GM18868 (cell line): ENCODE measurements around the gene KDM6B.

Experiments used
- ATAC-seq: cut with Tn5 transposase; IDR thresholded peaks from one replicate; pipeline ENCODE4 v1.9.1; 2021; ENCODE audit warnings: mild to moderate bottlenecking, moderate library complexity; ENCODE audit not compliant: unreplicated experiment

Gene KDM6B

DNA sequence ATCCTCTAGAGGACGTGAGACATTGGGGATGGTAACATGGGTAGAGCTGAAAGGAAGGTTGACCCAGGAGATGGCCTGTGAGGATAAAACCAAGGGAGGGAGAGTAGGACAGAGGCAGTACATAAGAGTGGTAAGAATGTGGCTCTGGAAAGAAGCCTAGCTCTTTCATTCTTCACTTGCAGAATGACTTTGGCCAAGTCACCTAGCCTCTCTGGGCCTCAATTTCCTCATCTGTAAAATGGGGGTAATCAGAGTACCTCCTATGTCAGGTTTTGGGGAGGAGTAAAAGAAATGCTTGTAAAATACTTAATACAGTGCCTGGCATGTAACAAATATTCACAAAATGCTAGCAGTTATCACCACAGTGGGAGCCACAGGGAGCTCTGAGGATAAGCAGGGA, 6.9 kb downstream of the KDM6B start:
- ATAC-seq: no peak

DNA sequence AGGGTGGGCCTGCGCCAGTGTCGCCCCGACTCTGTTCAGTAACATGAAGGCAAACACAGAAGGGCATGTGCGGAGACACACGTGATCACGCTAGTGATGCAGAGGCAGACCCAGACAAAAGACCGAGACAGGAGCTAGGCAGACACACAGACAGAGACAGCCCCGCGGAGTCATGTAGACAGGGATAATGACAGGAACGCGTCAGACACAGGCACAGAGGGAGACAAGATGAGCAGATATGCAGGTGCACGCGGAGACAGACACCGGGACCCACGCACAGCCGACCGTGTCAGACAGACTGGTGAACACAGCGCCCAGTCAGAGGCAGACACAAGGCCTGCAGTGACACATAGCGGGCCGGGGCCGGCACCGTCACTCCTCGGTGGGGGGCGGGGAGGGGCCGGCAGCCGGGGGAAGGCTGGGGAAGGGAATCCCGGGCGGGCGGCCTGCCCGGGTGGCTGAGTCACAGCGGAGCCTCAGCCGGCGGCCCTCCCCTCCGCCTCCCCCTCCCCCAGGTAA, 7.4 kb downstream of the KDM6B start:
- peak; percentile 11 for ATAC-seq

DNA sequence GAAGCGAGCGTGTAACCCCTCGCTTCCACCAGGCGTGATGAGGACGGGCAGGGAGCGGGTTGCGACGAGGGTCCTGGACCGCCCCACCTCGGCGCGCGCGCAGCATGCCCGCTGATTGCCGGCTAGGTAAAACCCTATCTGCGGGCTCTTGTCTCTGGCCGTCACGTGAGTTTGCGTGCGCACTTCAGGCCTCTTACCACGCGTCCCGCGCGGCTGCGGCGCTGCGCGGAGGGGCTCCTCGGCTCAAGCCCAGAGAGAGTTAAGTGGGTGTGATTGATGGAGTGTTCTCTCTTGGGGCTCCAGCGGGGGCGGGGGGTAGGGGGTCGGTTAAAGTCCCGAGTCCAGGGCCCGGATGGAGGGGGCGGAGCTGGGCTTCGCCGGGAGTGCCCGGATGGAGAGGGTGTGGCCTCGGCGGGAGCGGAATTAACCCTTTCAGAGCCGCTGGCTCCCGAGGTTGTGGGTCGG, 7.9 kb downstream of the KDM6B start:
- peak; percentile 17 for ATAC-seq

DNA sequence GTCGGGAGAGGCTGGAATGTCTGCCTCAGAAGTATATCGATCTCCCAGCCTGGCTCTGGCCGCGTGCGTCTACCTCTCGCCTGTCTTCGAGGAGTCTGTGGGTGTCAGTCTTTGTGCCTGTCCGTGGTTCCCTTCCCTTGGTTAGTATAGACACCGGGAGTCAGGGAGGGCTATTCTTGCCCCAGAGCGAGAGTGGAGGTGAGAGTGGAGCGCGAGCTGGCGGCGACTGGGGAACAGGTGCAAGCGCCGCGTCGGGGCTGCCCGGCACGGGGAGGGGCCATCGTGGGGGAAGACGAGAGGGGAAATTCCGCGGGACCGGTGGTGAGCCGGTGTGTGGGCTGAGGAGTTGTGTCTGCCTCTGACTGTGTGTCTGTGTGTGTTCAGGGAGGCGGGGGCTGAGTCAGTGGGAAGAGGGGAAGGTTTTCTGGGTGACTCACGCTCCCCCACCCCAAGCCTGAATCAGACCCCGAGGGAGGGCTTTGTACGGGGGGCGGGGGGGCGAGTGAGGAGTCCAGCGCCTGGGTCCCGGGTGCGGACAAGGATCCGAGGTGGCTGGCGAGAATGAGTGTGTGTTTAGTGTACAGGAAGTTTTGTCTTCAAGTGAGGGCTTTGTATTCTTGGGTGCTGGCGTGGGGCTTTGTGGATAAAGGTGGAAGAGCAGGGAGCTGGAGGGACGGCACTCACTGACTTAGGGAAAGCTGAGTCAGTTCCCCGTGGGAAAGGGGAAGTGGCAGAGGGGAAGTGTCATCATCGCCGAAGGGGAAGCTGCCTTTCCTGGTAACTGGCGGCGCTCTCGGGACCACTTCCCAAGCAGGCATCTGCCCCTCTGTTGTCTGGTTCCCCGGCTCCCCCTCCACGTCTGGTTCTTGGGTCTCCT, 8.6 kb downstream of the KDM6B start:
- ATAC-seq: peak; percentile 33

DNA sequence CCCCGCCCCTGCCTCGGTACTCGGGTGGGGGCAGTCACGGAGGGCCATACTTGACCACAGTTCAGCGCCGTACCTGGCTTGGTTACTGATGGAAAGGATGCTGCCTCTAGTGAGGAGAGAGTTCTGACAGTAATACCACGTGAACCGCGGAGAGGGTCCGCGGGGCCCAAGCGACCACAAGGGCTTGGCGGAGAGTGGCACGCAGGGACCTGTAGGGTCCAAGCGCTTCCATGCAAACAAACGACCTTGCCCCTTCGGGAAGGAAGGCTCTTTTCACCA, 9.2 kb downstream of the KDM6B start:
- no peak for ATAC-seq

DNA sequence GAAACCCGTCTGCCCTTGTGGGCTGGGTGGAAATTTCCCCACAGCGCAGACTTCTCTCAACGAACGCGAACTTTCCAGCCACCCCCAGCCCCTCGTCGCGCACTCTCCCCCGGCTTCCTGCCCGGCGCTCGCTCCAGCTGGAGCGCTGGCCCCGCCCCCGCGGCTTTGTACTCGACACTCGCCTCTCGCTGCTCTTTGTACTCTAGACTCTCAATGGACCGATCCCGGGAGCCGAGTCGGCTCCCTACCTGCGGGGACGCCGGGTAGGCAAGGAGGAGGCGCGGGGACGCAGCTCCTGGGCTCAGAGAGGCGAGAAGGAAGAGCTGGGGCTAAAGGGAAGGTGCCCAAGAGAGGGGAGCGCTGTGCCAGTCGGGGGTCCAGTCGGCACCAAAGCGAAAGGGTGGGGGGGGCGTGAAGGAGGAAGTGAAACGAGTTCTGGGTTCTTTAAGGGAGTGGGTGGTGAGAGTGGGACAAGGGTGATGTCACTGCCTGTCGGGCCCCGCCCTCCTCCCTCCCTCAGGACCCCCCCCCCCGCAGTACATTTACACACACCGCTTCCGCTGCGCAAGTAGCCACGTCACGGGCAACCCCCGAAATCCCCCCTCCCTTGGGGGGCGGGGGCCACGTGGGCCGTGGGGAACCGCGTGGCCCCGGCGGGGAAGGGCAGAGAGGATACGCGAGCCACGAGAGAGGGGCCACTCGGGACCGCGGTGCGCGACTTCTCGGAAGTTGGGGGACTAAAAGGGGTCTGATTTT, 9.7 kb downstream of the KDM6B start:
- peak; percentile 30 for ATAC-seq

DNA sequence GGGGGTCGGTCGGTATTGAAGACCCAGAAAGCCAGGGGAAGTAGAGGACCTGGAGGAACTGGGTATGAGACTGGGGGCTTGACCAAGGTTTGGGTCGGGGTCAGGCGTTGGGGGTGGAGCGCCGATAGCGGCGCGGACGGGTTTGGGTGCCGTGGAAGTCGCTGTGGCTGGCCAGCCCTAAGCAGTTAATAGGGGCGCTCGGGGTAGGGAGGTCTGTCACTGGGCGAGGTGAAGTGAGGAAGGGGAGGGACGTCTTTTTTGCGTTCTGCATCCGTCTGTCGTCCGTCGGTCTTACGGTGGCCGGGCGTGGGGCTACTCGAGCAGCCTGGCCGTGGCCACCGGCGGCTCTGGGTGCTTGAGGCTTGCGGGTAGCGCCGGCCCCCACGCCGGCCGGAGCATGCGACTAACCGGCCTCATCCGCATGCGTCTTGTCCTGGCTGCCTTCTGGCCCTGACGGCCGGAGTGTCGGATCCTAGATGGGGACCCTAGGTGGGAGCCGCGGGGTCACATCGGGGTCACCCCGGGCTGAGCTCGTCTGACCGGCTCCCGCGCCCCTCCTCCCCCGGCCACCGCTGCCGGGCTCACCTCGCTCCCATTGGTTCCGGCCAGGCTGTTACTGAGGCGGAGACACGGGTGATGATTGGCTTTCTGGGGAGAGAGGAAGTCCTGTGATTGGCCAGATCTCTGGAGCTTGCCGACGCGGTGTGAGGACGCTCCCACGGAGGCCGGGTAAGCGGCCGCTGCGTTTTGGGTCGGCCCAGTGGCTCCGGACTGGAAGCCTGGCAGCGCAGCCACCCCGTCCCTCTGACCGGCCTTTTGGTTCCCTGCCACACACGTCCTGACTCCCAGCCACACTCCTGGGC, 10.5 kb downstream of the KDM6B start:
- ATAC-seq: peak; percentile 43

DNA sequence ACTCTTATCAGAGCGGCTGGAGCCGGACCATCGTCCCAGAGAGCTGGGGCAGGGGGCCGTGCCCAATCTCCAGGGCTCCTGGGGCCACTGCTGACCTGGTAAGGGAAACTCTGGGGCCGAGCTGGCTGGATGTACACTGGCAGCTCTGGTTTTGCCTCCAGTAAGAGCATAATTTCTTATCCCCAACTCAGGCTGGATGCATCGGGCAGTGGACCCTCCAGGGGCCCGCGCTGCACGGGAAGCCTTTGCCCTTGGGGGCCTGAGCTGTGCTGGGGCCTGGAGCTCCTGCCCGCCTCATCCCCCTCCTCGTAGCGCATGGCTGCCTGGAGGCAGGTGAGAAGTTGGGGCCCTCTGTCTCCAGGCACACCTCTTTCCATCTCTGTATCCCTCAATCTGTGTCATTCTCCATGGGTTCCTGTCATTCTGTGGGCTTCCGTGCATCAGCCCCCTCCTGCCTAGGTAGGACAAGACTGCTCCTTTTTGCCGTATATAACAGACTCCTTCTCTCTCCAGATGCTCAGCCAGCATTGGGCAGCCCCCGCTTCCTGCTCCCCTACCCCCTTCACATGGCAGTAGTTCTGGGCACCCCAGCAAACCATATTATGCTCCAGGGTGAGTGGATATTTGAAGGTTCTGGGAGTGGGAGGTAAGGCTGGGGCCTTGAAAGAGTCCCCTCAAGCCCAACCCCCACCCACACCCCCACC, 11.5 kb downstream of the KDM6B start:
- no peak for ATAC-seq

DNA sequence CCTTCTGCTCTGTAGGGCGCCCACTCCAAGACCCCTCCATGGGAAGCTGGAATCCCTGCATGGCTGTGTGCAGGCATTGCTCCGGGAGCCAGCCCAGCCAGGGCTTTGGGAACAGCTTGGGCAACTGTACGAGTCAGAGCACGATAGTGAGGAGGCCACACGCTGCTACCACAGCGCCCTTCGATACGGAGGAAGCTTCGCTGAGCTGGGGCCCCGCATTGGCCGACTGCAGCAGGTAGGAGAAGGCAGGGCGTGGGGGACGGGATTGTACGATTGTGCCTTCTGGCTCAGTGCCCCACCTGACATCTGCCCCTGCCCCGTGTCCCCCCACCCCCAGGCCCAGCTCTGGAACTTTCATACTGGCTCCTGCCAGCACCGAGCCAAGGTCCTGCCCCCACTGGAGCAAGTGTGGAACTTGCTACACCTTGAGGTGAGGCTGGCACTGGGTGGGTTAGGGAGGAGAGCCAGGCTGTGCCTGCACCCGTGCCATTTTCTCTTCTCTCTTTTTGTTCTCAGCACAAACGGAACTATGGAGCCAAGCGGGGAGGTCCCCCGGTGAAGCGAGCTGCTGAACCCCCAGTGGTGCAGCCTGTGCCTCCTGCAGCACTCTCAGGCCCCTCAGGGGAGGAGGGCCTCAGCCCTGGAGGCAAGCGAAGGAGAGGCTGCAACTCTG, 12.2 kb downstream of the KDM6B start:
- no peak for ATAC-seq

DNA sequence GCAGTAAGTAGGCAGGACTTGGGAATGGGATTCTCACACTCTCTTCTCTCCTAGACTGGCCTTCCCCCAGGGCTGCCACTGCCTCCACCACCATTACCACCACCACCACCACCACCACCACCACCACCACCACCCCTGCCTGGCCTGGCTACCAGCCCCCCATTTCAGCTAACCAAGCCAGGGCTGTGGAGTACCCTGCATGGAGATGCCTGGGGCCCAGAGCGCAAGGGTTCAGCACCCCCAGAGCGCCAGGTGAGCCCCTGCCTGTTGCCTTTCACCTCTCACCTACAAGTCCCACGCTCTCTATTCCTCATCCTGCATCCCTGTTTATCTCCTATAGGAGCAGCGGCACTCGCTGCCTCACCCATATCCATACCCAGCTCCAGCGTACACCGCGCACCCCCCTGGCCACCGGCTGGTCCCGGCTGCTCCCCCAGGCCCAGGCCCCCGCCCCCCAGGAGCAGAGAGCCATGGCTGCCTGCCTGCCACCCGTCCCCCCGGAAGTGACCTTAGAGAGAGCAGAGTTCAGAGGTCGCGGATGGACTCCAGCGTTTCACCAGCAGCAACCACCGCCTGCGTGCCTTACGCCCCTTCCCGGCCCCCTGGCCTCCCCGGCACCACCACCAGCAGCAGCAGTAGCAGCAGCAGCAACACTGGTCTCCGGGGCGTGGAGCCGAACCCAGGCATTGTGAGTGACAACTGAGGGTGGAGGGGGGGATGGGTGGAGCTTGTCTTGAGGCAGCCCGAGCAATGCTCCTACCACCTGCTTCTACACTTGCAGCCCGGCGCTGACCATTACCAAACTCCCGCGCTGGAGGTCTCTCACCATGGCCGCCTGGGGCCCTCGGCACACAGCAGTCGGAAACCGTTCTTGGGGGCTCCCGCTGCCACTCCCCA, 13.0 kb downstream of the KDM6B start:
- no peak for ATAC-seq

DNA sequence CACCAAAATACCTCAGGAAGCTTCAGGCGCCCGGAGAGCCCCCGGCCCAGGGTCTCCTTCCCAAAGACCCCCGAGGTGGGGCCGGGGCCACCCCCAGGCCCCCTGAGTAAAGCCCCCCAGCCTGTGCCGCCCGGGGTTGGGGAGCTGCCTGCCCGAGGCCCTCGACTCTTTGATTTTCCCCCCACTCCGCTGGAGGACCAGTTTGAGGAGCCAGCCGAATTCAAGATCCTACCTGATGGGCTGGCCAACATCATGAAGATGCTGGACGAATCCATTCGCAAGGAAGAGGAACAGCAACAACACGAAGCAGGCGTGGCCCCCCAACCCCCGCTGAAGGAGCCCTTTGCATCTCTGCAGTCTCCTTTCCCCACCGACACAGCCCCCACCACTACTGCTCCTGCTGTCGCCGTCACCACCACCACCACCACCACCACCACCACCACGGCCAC, 14.1 kb downstream of the KDM6B start:
- ATAC-seq: no peak

DNA sequence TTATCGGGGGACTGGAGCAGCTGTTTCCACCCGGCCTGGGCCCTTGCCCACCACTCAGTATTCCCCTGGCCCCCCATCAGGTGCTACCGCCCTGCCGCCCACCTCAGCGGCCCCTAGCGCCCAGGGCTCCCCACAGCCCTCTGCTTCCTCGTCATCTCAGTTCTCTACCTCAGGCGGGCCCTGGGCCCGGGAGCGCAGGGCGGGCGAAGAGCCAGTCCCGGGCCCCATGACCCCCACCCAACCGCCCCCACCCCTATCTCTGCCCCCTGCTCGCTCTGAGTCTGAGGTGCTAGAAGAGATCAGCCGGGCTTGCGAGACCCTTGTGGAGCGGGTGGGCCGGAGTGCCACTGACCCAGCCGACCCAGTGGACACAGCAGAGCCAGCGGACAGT, 14.7 kb downstream of the KDM6B start:
- ATAC-seq: no peak

DNA sequence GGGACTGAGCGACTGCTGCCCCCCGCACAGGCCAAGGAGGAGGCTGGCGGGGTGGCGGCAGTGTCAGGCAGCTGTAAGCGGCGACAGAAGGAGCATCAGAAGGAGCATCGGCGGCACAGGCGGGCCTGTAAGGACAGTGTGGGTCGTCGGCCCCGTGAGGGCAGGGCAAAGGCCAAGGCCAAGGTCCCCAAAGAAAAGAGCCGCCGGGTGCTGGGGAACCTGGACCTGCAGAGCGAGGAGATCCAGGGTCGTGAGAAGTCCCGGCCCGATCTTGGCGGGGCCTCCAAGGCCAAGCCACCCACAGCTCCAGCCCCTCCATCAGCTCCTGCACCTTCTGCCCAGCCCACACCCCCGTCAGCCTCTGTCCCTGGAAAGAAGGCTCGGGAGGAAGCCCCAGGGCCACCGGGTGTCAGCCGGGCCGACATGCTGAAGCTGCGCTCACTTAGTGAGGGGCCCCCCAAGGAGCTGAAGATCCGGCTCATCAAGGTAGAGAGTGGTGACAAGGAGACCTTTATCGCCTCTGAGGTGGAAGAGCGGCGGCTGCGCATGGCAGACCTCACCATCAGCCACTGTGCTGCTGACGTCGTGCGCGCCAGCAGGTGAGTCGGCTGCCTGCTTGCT, 15.2 kb downstream of the KDM6B start:
- ATAC-seq: no peak

DNA sequence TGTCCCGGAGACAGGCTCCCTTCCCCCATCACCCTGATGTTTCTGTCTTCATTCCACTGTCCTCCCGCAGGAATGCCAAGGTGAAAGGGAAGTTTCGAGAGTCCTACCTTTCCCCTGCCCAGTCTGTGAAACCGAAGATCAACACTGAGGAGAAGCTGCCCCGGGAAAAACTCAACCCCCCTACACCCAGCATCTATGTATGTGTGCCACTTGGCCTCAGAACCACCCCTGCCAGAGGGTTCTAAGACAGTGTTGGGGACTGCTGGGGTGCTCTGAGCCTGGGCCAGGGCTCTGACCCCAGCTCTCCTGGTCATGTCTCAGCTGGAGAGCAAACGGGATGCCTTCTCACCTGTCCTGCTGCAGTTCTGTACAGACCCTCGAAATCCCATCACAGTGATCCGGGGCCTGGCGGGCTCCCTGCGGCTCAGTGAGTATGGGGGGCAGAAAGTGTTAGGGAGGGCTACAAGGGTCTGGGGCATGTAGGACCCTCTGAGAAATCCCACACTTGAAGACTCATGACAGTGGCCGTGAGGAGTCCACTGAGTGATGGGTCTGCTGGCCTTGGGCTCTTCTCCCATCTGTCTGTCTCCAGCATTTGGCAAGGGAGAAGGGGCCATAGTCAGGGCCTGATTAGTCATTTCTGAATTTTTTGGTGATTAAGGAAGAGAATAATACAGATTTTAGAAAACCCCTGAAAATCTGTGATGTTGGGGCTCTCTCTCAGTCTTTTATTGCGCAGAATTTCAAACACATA, 15.9 kb downstream of the KDM6B start:
- ATAC-seq: no peak

DNA sequence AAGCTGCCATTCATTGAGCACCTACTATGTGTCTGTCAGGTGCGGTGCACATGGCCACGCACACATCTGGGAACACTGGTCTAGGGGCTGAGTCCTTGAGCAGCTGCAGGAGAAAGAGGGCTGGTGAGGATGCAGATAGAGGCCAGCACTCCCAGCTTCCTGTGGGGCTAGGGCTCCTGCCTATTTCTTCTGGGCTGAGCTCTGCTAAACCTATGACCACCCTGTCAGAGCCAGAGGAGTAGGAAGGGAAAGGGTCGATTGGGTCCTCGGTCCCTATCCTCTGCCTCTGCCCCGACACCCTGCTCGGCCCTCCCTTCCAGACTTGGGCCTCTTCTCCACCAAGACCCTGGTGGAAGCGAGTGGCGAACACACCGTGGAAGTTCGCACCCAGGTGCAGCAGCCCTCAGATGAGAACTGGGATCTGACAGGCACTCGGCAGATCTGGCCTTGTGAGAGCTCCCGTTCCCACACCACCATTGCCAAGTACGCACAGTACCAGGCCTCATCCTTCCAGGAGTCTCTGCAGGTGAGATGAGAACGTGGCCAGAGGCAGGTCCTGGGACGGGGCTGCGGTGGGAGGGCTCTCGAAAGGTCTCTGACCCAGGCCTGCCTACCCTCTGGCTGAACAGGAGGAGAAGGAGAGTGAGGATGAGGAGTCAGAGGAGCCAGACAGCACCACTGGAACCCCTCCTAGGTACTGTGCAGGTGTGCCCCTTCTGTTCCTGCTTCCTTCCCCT, 16.9 kb downstream of the KDM6B start:
- ATAC-seq: peak; percentile 7

DNA sequence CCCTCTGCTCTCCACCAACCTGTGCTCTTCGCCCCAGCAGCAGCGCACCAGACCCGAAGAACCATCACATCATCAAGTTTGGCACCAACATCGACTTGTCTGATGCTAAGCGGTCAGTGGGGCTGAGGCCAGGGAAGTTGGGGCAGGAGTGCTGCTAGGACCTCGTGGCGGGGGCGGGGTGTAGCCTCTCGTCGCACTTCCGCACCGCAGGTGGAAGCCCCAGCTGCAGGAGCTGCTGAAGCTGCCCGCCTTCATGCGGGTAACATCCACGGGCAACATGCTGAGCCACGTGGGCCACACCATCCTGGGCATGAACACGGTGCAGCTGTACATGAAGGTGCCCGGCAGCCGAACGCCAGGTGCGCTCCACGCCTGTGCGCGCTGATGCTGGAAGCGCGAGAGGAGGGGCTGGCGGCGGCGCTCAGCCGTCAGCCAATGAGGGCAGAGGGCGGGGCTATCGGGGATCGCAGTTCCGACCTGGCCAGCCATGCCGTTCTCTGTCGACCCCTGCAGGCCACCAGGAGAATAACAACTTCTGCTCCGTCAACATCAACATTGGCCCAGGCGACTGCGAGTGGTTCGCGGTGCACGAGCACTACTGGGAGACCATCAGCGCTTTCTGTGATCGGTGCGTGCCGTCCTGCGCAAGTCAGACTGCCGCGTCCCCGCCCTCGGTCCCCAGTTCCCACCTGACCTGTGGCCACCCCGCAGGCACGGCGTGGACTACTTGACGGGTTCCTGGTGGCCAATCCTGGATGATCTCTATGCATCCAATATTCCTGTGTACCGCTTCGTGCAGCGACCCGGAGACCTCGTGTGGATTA, 17.6 kb downstream of the KDM6B start:
- peak; percentile 65 for ATAC-seq
